Left lobe of liver (tissue), 2 donors: ENCODE data around the gene PKM. TPM values are rescaled to one million over a fixed set of nuclear protein-coding genes. Genes with fewer than 3 reads are reported as not detected.
A peak's percentile ranks its signal among the peaks of the same experiment; 100 is the strongest.
"Not testable (repeated sequence)": the region's sequence is repeated elsewhere in the genome, so short reads cannot be mapped to it uniquely, and the experiment has no call there.

Source experiments
- ATAC-seq: fragments of 200-7000 bp; cut with Tn5 transposase; one replicate; pipeline ENCODE4 v1.9.1; 2020; ENCODE audit warnings: mild to moderate bottlenecking, moderate library complexity
- DNase-seq: peaks from one replicate; pipeline ENCODE4 v3.0.0-alpha.2; 2020; ENCODE audit warnings: low spot score
- total RNA-seq: library from RNA; stranded (reverse); gene quantifications from one replicate; pipeline ENCODE4 v1.2.1, GENCODE V29; 2021
- donor health status: DM: no; HTN: no; CAD: no; lungs with moderate emphysema.
- donor health status: DM: no; HTN: yes; CAD: no.

Gene PKM
- total RNA-seq, result 31.0 TPM

DNA sequence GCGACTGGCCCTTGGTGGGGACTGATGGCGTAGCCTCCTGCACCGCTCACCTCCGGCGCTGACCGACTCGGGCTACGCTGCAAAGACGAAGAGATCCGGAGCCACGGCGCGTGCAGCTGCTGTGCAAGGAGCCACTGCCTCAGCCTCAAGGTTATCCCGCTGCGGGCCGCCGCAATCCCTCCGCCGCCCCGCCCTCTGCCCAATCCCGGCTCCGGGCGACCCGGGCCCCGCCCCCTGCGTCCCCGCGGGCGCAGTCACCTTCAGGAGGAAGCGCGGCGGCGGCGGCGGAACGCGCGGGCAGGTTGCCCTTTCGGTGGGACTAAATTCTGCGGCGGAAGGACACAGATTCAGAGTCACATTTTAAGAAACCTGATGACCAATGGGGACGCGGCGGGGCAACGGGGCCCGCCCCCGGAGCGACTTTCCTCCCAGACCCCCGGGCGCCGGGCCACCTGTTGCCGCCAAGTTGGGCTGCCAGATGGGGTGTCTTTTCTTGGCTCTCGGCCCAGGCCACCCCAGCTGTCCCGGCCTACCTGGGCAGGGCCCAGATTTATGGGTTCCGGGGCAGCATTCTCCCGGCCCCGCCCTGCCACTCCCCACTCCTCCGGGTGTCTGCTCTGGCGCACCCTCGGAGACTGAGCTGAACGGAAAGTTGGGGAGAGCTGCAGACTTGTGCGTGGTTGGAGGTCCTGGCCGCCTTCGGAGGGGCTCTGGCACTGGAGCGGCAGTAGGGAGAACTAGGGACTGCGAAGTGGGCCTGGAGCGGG is at the start of gene PKM:
TSS of gene PKM (minus strand) at position 125 of the 767 bp plus-strand sequence. CDS start 12,093 bp downstream, outside the sequence.
- DNase-seq (peak; percentile 93), ATAC-seq (peak; percentile 93)

DNA sequence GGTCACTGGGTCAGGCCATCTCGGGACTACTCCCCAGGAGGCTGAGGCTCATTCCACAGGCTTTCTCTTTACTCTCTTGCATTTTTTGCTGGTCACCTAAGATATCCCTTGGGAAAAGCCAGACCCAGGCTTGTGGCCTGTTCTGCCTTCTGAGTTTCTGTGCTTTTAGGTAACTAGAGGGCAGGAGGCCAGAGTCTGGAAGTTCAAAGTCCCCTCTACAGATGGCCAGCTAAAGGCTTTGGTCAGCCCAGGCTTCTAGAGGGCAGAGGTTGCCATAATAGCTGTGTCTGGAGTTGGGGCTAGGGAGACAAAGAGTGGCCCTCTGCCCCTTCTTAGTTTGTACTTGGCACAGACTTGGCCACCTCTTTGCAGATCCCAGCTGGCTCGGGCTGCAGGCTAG is 49.8 kb upstream of the PKM start:
- ATAC-seq (peak; percentile 95), DNase-seq (peak; percentile 63)

DNA sequence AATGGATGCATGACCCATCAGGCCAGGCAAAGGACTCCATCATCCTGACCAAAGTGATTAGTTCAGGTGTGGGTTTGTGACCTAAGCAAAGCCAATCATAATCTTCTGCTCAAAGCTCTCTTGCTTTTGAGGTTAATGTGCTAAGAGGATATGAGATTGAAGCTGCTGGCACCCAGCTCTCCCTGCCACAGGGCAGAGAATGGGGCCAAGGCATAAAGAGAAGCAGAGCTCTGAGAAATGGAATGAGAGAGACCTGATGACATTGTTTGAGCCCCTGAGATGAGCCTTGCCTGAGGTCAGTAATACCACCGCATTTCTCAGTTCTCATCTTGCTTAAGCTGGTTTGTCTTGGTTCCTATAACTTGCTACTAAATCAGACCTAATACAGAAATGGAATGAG is 47.7 kb upstream of the PKM start:
- DNase-seq (no peak), ATAC-seq (no peak)

- ATAC-seq (no peak), DNase-seq (no peak)
These were observed 45.3 kb upstream of the PKM start for GRCh38 chr15:72276326-72276700.

DNA sequence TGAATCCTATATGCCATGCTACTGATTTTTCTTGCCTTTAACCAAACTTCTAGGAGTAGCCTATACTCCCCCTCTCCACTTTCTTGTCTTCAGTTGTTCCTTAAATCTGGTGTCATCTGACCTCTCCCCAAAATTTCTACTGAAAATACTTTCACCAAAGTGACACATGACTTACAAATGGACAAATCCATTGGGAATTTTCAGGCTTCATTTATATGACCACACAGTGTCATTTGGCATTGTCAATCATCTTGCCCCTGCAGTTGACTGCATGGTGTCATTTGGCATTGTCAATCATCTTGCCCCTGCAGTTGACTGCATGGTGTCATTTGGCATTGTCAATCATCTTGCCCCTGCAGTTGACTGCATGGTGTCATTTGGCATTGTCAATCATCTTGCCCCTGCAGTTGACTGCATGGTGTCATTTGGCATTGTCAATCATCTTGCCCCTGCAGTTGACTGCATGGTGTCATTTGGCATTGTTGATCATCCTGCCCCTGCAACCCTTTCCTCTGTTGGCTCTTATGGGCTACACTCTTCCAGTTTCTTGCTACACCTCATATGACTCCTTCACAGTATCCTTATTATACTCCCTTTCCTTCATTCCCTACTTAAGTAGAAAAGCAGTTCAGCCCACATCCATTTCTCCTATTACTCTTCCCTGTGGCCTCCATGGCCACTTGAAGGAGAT is 44.8 kb upstream of the PKM start:
- ATAC-seq, DNase-seq: not testable (repeated sequence)

DNA sequence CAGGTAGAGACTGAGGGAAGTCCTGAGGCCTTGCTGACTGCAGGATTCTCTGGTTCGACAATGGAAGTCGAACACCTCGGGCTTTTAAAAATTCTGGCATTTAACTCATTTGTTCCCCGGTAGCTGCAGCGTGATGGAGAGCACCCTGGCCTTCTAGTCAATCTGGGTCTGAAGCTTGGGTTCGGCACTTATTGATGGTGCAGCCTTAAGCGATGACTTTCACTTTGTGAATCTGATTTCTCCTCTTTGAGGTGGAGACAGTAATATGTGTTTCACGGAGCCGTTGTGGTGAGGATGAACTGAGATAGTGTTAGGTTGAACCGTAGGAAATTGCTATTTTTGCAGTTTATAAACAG is 42.0 kb upstream of the PKM start:
- DNase-seq, result no peak
- no peak for ATAC-seq

GRCh38 chr15:72272213-72272996 is 41.4 kb upstream of the PKM start, which contains the start of gene PARP6:
TSS of gene PARP6 (minus strand) at chr15:72272554. CDS start at chr15:72267477, 5,077 bp downstream.
- peak; percentile 96 for DNase-seq
- ATAC-seq, result peak; percentile 94

DNA sequence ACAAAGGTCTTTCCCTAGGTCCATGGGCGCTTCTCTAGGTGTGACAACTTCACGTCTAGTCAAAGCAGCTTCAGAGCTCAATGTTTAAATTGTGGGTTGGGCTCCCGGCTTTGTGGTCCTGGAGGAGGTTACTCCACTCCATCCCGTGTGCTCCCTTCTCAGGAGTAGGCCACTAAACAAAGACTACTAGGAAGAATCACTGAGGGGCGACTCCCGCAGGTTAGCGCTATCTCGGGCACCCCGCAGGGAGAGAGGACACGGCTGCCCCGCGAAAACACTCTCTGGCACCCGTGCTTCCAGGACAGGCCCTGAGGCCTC is 40.9 kb upstream of the PKM start:
- ATAC-seq, result peak; percentile 2
- DNase-seq, result no peak

GRCh38 chr15:72271221-72271620 is 40.2 kb upstream of the PKM start:
- no peak for DNase-seq
- ATAC-seq, result no peak

DNA sequence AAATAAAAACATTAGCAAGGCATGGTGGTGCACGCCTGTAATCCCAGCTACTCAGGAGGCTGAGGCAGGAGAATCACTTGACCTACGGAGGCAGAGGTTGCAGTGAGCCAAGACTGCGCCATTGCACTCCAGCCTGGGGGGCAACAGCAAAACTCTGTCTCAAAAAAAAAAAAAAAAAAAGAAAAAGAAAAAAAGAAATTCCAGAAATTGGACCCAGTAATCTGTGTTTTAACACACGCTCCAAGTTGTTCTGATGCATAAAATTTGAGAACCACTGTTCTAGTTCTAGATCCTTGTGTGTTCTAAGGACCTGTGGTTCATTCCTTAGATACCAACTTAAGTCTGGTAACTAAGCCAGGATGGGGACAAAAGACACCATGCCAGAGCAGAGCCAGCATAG is 38.7 kb upstream of the PKM start:
- ATAC-seq, result no peak
- no peak for DNase-seq

DNA sequence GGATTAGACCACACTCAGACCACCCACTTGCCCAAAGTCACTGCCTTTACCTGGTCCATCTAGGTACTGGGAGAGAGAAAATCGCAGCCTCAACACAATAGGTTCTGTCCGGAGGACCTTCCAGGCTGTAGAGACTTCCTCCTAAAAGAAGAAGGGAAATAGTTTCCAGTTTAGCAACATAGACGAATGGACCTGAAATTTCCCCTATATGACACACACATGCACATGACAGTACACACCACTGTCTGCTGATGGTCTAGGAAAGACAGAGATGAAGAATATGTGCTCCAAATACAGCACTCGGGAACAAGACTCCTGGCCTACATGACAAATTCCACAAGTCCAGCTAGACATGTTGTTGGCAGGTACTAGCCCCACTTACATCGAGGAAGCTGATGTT is 34.0 kb upstream of the PKM start:
- no peak for ATAC-seq

DNA sequence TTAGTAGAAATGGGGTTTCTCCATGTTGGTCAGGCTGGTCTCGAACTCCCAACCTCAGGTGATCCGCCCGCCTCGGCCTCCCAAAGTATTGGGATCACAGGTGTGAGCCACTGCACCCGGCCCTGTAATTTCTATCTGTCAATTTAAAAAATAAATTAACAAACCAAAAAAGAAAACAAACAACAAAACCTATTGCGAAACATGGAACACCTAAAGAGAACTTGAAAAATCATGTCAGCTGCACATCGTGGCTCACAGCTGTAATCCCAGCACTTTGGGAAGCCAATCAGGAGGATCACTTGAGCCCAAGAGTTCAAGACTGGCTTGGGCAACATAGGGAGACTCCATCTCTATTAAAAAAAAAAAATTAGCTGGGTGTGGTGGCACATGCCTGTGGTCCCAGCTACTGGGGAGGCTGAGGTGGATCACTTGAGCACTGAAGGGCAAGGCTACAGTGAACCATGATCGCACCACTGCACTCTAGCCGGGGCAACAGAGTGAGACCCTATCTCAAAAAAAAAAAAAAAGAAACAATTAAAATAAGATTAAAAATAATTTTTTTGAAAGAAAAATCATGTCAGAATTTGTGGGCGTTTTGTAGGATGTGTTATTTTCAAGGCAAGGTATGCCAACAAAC is 21.8 kb upstream of the PKM start:
- ATAC-seq (no peak), DNase-seq (no peak)

More for the DNA sequence above, 34.0 kb upstream of the PKM start:
- DNase-seq, result no peak

DNA sequence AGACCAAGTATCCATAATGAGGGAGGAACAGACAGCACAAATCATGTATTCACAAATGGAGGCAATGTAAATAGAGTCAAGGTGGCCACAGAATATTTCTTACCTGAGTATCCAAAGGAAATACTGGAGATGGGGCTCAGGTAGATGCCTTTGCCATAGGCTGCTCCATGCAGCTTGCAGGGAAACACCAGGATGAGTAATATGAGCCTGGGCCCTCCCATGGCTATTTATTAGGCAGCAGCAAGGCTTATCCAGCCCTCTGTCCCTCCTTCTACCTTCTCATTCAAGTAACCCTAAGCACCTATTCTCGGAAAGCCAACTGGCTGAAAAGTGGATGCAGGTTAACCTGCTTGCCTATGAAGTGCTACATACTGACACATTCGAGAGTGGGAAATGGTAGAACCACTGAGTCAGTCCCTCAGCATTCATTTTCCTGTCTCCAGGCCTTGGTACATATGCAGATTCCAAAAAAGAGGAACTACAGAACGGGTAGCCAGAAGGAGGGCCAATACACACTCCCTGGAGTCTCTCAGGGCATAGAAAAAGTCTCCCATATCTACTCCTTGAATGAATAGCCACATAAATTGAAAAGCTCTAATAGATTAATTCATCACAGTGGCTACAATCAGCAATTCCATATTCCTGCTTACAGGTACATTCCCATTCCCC is 18.3 kb upstream of the PKM start:
- no peak for DNase-seq
- ATAC-seq, result no peak

GRCh38 chr15:72248514-72248913 is 17.5 kb upstream of the PKM start:
- DNase-seq (no peak), ATAC-seq (no peak)

GRCh38 chr15:72242775-72243370 is 11.9 kb upstream of the PKM start:
- ATAC-seq (no peak), DNase-seq (no peak)

- DNase-seq, result no peak
- ATAC-seq, result no peak
These were observed 8.7 kb upstream of the PKM start for GRCh38 chr15:72239652-72240051.

DNA sequence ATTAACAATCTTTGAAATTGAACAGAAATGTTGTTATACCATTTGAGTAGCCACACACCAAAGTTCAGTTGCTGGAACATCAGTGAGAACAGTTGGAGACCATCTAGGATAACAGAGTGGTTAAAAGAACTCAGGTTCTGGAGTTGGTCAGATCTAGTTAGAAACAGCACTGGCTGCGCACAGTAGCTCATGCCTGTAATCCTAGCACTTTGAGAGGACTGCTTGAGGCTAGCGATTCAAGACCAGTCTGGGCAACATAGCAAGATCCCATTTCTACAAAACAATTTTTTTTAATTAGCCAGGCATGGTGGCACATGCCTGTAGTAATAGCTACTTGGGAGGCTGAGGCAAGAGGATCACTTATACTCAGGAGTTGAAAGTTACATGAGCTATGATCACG is 7.6 kb upstream of the PKM start:
- DNase-seq, result no peak
- no peak for ATAC-seq

- DNase-seq (no peak), ATAC-seq (no peak)
These were observed 6.8 kb upstream of the PKM start for GRCh38 chr15:72237853-72238224.

DNA sequence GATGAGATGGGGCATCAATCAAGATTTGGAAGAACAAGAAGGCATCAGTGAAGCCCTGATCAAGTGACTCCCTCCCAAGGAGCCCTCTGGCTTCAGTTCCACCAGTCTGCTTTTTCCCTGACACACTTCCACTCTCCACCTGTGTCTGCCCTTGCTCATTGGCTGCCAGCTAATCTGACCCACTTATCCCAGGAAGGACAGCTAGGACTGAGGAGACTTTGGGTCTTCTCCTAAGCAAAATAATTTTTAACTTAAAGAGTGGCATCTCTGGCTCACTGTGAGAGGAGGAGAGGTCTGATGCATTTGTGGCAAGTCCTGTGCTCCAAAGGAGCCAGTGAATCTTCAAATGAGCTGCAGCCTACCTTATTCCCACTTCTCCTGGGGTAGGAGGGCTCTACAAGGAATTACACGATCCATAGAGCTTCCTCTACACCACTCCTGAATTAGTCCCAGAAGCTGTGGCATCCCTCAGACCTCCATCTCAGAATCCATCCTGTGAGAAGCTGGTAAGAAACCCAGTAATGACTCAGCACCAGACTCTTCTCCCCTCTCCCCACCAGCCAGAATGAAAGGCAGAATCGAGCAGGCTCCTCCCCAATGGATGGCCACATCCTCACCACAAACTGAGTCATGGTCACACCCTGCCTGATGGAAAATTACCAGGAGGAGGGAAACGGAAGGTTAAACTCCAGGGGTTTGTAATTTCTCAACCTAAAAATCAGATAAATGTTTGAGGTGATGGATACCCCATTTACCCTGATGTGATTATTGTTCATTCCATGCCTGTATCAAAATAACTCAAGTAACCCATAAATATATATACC is 6.3 kb upstream of the PKM start:
- DNase-seq (no peak), ATAC-seq (no peak)
